Activated CD4-positive, alpha-beta memory T cell treated with anti-CD3 and anti-CD28 coated beads, Interleukin-2, amount 10 ng/mL, durations not matched to agents 7 days and 5 days (primary cell): ENCODE data around the gene TRAF3IP3. TPM values are rescaled to one million over a fixed set of nuclear protein-coding genes. Genes with fewer than 3 reads are reported as not detected.
"Not testable (repeated sequence)": the region's sequence is repeated elsewhere in the genome, so short reads cannot be mapped to it uniquely, and the experiment has no call there.

Experiments used
- CTCF ChIA-PET: fragments of 350-600 bp; sonication (Branson Sonifier 250); formaldehyde crosslinking; loops from one replicate; lab custom pipeline; 2021; ENCODE audit warnings: antibody characterized with exemption, inconsistent platforms; lab: Charles Lee
- POLR2A ChIA-PET: fragments of 350-600 bp; sonication (Branson Sonifier 250); formaldehyde crosslinking; loops from one replicate; lab custom pipeline; 2021; ENCODE audit warnings: antibody characterized with exemption; lab: Charles Lee
- DNase-seq: peaks from one replicate; pipeline ENCODE4 v3.0.0-alpha.2; 2020
- H3K27ac Mint-ChIP-seq: one replicate; pipeline ENCODE4 v1.8.0; 2021; ENCODE audit warnings: mild to moderate bottlenecking, mixed read lengths
- H3K27me3 Mint-ChIP-seq: one replicate; pipeline ENCODE4 v1.8.0; 2021; ENCODE audit warnings: mixed read lengths
- H3K36me3 Mint-ChIP-seq: one replicate; pipeline ENCODE4 v1.8.0; 2021; ENCODE audit warnings: low read depth, mixed read lengths
- H3K4me1 Mint-ChIP-seq: one replicate; pipeline ENCODE4 v1.8.0; 2021; ENCODE audit warnings: mixed read lengths
- H3K4me3 Mint-ChIP-seq: one replicate; pipeline ENCODE4 v1.8.0; 2021; ENCODE audit warnings: mild to moderate bottlenecking, mixed read lengths
- H3K9me3 Mint-ChIP-seq: one replicate; pipeline ENCODE4 v1.8.0; 2021; ENCODE audit warnings: mixed read lengths
- total RNA-seq, 2 experiments: library from RNA; stranded (reverse); gene quantifications; one replicate each; pipeline ENCODE4 v1.2.3, GENCODE V29; 2021

Gene TRAF3IP3
- total RNA-seq, 2 experiments from 2014 or later: 421 to 422 TPM

DNA sequence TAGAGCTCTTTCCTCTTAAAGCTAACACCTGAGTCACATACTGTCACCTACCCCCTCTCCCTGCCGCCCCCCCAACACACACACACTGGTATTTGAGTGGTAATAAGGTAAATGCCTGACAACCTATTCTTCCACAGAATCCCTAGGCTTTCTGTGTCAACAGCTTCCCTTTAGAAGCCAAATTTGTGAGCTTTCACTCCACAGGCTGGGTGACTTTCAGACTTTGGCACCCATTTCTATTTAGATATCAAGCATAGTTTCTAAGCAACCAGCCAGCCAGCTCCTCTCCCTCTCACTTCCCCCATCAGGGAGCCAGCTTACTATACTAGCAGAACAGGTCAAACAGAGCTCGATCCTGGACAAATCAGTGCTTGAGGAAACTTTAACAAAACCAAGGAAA, 31.7 kb downstream of the TRAF3IP3 start:
- no peak overlapping the region for H3K27ac Mint-ChIP-seq
- H3K4me3 Mint-ChIP-seq: no peak overlapping the region
- ChIA-PET POLR2A (interaction anchor here (0.6 to 15.4 kb wide), 8 partner anchors 13 to 40 kb away, joined by 3 to 218 read pairs (median 3); partner anchors contain the start of genes TRAF3IP3 and UTP25), CTCF (interaction anchor here (0.7 to 3.4 kb wide), 8 partner anchors 10 to 39 kb away, joined by 3 to 19 read pairs (median 5); partner anchors contain the start of gene UTP25)
- H3K36me3 Mint-ChIP-seq: peaks cover 25% of the 10 kb centered on the region
- DNase-seq: no peak
- H3K27me3 Mint-ChIP-seq: peaks cover 2% of the 10 kb centered on the region
- no peaks in the 10 kb centered on the region for H3K9me3 Mint-ChIP-seq
- peaks cover 63% of the 10 kb centered on the region for H3K4me1 Mint-ChIP-seq

GRCh38 chr1:209789245-209789644, 33.4 kb downstream of the TRAF3IP3 start:
- ChIA-PET POLR2A (interaction anchor here (15.4 kb wide), 1 partner anchor 22 kb away, joined by 218 read pairs; no protein-coding TSS in a partner anchor), CTCF (interaction anchor here (2.8 to 3.4 kb wide), 2 partner anchors 34 to 37 kb away, joined by 15 to 19 read pairs; partner anchors contain the start of gene UTP25)
- no peak overlapping the region for H3K27ac Mint-ChIP-seq
- H3K4me3 Mint-ChIP-seq: no peak overlapping the region
- DNase-seq: no peak
- peaks cover 17% of the 10 kb centered on the region for H3K36me3 Mint-ChIP-seq
- H3K4me1 Mint-ChIP-seq: peaks cover 48% of the 10 kb centered on the region
- H3K27me3 Mint-ChIP-seq: peaks cover 14% of the 10 kb centered on the region
- no peaks in the 10 kb centered on the region for H3K9me3 Mint-ChIP-seq

- ChIA-PET CTCF (interaction anchor here (1.2 to 1.6 kb wide), 3 partner anchors 10 to 37 kb away, joined by 3 to 7 read pairs (median 5); partner anchors contain the start of gene UTP25), POLR2A (interaction anchor here (2.0 kb wide), 1 partner anchor 37 kb away, joined by 4 read pairs; the partner anchor contains the start of gene UTP25)
- DNase-seq: no peak
- Mint-ChIP-seq H3K27ac (no peak overlapping the region), H3K9me3 (no peaks in the 10 kb centered on the region), H3K27me3 (peaks cover 21% of the 10 kb centered on the region), H3K4me3 (no peak overlapping the region), H3K4me1 (peaks cover 35% of the 10 kb centered on the region), H3K36me3 (peaks cover 5% of the 10 kb centered on the region)
Measured at GRCh38 chr1:209790286-209791193, 34.7 kb downstream of the TRAF3IP3 start.

- CTCF ChIA-PET: interaction anchor here (1.2 kb wide), 1 partner anchor 8 kb away, joined by 3 read pairs; no protein-coding TSS in a partner anchor
- no peak for DNase-seq
- POLR2A ChIA-PET: interaction anchor here (2.0 kb wide), 1 partner anchor 36 kb away, joined by 4 read pairs; the partner anchor contains the start of gene UTP25
- Mint-ChIP-seq H3K36me3 (peaks cover 2% of the 10 kb centered on the region), H3K27ac (no peak overlapping the region), H3K9me3 (no peaks in the 10 kb centered on the region), H3K4me1 (peaks cover 34% of the 10 kb centered on the region), H3K4me3 (no peak overlapping the region), H3K27me3 (peaks cover 21% of the 10 kb centered on the region)
Measured at GRCh38 chr1:209791920-209792319, 36.1 kb downstream of the TRAF3IP3 start.

- POLR2A ChIA-PET: interaction anchor here (1.0 kb wide), 1 partner anchor 15 kb away, joined by 3 read pairs; no protein-coding TSS in a partner anchor
Measured at GRCh38 chr1:209793711-209794110, 37.9 kb downstream of the TRAF3IP3 start.

DNA sequence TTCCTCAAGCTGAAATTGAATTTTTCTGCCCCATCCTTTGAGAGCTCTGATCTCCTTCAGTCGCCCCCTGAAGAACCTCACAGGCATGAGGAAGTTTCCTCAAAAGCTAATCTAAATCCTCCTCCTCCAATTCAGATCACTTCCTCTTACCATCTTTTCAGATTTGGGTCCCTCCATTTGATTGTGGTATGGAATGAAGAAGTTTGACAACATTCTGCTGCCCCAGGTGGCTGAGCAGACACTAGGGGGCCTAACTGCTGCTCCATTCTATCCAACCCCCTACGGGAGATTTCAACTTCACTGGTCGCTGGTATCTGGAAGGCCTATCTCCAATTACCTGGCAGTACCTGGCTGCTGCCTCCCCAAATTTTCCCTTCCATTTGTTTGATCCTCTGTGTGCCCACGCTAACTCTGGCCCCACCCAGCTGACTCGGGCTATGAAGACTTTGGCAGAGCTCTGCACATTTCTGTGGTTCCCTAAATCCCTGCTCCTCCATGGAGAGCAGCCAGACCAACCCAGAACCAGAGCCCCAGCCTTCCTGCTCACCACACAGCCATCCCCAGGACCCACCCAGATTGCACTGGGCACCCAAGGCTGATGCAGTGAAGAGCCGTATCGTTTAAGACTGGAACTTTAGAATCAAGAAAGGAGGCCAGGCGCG, 42.3 kb downstream of the TRAF3IP3 start:
- Mint-ChIP-seq H3K27ac (no peak overlapping the region), H3K9me3 (no peaks in the 10 kb centered on the region), H3K4me3 (no peak overlapping the region), H3K4me1 (no peaks in the 10 kb centered on the region), H3K36me3 (peaks cover 2% of the 10 kb centered on the region), H3K27me3 (peaks cover 34% of the 10 kb centered on the region)
- ChIA-PET CTCF (interaction anchor here (0.6 to 1.1 kb wide), 3 partner anchors 10 to 23 kb away, joined by 3 read pairs; no protein-coding TSS in a partner anchor), POLR2A (no interaction called here)
- DNase-seq: no peak

More at GRCh38 chr1:209793711-209794110, 37.9 kb downstream of the TRAF3IP3 start:
- CTCF ChIA-PET, H3K36me3 Mint-ChIP-seq, H3K27ac Mint-ChIP-seq, DNase-seq, H3K9me3 Mint-ChIP-seq, H3K4me3 Mint-ChIP-seq: not testable (repeated sequence)
- Mint-ChIP-seq H3K27me3 (peaks cover 21% of the 10 kb centered on the region), H3K4me1 (peaks cover 21% of the 10 kb centered on the region)

GRCh38 chr1:209800984-209801834, 45.4 kb downstream of the TRAF3IP3 start:
- Mint-ChIP-seq H3K27ac (no peak overlapping the region), H3K9me3 (no peaks in the 10 kb centered on the region), H3K27me3 (peaks cover 26% of the 10 kb centered on the region), H3K36me3 (no peaks in the 10 kb centered on the region), H3K4me1 (peaks cover 11% of the 10 kb centered on the region), H3K4me3 (no peak overlapping the region)
- DNase-seq: no peak
- CTCF ChIA-PET: interaction anchor here (1.6 kb wide), 1 partner anchor 22 kb away, joined by 5 read pairs; no protein-coding TSS in a partner anchor
- POLR2A ChIA-PET: interaction anchor here (1.0 kb wide), 1 partner anchor 14 kb away, joined by 3 read pairs; no protein-coding TSS in a partner anchor

- peaks cover 26% of the 10 kb centered on the region for H3K27me3 Mint-ChIP-seq
- H3K36me3 Mint-ChIP-seq: no peaks in the 10 kb centered on the region
- no peak overlapping the region for H3K4me3 Mint-ChIP-seq
- no peak overlapping the region for H3K27ac Mint-ChIP-seq
- CTCF ChIA-PET: no interaction called here
- POLR2A ChIA-PET: no interaction called here
- peaks cover 13% of the 10 kb centered on the region for H3K4me1 Mint-ChIP-seq
- DNase-seq: no peak
- H3K9me3 Mint-ChIP-seq: no peaks in the 10 kb centered on the region
Measured at GRCh38 chr1:209802117-209802779, 46.4 kb downstream of the TRAF3IP3 start.

GRCh38 chr1:209802780-209803152, 46.9 kb downstream of the TRAF3IP3 start:
- Mint-ChIP-seq H3K36me3 (no peaks in the 10 kb centered on the region), H3K4me1 (peaks cover 13% of the 10 kb centered on the region), H3K4me3 (no peak overlapping the region), H3K27ac (no peak overlapping the region), H3K9me3 (no peaks in the 10 kb centered on the region), H3K27me3 (peaks cover 26% of the 10 kb centered on the region)
- POLR2A ChIA-PET: interaction anchor here (1.0 kb wide), 1 partner anchor 15 kb away, joined by 4 read pairs; no protein-coding TSS in a partner anchor
- DNase-seq: no peak
- CTCF ChIA-PET: interaction anchor here (1.2 kb wide), 1 partner anchor 15 kb away, joined by 6 read pairs; no protein-coding TSS in a partner anchor

- ChIA-PET CTCF (interaction anchor here (1.2 kb wide), 1 partner anchor 16 kb away, joined by 6 read pairs; no protein-coding TSS in a partner anchor), POLR2A (interaction anchor here (1.0 kb wide), 1 partner anchor 16 kb away, joined by 4 read pairs; no protein-coding TSS in a partner anchor)
- Mint-ChIP-seq H3K27me3 (peaks cover 26% of the 10 kb centered on the region), H3K9me3 (no peaks in the 10 kb centered on the region), H3K4me3 (no peak overlapping the region), H3K27ac (no peak overlapping the region), H3K4me1 (peaks cover 13% of the 10 kb centered on the region), H3K36me3 (no peaks in the 10 kb centered on the region)
- DNase-seq: no peak
Measured at GRCh38 chr1:209803568-209803967, 47.7 kb downstream of the TRAF3IP3 start.

DNA sequence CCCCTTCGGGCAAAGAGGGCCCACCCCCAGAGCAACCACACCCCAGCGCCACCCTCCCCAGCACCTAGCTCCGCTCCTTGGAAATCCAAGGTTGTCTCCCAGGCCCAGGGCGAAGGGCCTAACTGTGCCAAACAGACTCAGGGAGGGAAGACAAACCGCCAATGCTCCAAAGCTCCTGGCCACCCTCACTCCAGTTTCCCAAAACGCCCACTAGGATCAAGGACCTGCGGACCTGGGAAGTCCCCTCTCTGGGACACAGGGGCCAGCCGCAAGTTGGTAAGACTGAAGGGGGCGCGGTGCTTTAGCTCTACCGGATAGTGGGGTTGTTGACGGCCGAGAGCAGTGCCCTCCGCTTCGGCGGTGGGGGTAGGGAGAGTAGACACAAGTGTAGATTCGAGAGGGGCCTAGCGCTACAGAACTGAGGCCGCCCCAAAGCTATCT, 49.5 kb downstream of the TRAF3IP3 start:
- H3K27me3 Mint-ChIP-seq: peaks cover 25% of the 10 kb centered on the region
- DNase-seq: no peak
- H3K4me3 Mint-ChIP-seq: no peak overlapping the region
- H3K4me1 Mint-ChIP-seq: peaks cover 13% of the 10 kb centered on the region
- ChIA-PET POLR2A (interaction anchor here (0.6 kb wide), 1 partner anchor 10 kb away, joined by 3 read pairs; no protein-coding TSS in a partner anchor), CTCF (interaction anchor here (1.8 to 3.7 kb wide), 2 partner anchors 18 to 22 kb away, joined by 7 to 33 read pairs; partner anchors contain the start of gene UTP25)
- H3K9me3 Mint-ChIP-seq: no peaks in the 10 kb centered on the region
- no peak overlapping the region for H3K27ac Mint-ChIP-seq
- H3K36me3 Mint-ChIP-seq: no peaks in the 10 kb centered on the region
